Ramos (cell line): ENCODE data around the gene TFG.
"Not testable (repeated sequence)": the region's sequence is repeated elsewhere in the genome, so short reads cannot be mapped to it uniquely, and the experiment has no call there.

ENCODE experiments used
- in situ Hi-C: fragments of 300-500 bp; cut with MboI; formaldehyde crosslinking; loops from one replicate; pipeline ENCODE4 v1.14.3; 2022; ENCODE audit warnings: low sequenced_read_pairs; ENCODE audit not compliant: unreplicated experiment

Gene TFG

DNA sequence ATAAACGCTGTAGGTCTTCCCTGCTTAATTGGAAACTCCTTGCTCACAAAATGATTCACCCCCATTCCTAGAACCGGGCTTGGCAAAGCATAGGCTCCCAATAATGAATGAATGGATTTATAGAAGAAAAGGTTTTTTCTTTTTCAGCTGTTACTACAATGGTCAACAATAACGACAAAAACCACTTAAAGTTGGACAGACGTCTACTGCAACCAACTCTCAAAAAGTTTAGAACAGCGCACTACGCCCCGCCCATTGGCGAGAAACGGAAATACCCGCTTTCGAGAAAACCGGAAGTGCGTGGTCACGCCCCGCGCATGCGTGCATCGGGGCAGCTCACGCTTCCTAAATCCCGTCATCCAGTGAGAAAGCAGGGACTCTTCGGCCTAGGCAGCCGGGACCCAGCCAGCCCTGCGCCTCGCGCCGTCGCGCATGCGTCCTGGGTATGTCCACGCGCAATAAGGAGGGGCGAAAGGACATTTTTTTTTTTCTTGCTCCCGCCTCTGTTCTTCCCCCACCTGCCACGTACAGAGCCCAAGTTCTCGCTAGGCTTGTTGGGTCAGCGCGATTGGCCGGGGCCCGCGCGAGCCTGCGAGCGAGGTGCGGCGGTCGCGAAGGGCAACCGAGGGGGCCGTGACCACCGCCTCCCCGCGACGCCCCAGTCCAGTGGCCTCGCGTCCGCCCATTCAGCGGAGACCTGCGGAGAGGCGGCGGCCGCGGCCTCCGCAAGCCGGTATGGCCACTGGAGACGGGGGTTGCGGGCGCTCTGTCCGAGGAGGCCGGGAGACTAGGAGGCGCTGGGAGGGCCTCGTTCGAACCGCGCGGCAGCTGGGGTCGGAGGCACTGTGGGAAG, at the start of gene TFG:
Gene TFG, plus strand, starts transcription at position 506 of the 853 bp plus-strand sequence. CDS start 4,192 bp downstream, outside the sequence.
- in situ Hi-C loops, result no loop called here

DNA sequence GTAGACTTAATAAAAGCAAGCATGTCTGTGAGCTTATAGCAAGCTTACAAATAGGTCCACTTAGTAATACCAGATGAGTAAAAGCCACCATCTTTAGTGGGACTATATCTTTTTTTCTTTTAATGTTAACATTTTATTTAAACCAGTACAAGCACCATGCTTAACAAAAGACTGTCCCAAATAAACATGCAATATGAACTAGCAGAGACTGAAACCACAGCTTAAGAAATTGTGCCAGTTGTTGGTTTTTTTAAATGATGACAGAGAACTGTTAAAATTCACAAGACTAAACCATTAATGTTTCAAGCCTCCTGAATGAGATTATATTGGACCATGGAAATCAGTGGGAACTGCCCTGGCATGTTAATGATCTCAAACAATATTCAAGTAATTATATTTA, 48.0 kb upstream of the TFG start:
- in situ Hi-C loops, result not testable (repeated sequence)

DNA sequence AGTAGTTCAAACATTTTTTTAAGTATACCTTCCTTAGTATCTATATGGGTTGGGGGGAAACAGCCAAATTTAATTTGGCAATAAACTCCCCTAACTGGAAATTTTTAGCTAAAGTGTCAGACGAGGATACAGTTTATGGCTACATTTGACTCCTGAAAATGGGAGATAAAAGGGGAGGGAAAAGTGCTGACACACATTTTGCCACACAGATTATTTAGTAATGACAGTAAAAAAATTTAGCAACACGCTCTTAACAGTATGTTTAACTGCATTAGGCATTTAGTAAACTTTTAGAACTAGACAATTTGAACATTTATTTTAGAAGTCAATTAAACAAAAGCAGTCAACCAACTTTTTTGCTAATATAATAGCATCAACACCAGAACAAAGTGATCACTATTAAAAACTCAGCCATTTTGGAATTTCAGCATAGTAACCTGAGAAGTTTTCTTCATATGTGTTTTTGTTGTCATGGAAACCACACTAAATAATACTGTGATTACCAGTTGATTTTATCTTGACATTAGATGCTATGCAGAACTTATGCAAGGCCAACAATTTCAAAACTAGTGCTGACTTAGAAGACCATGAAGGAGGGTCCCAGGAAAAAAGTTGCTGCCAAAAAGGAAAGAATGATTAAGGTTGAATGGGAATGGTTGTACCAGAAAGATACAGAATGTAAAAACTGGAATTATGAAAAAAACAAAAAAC, 47.0 kb upstream of the TFG start:
- in situ Hi-C loops, result no loop called here

DNA sequence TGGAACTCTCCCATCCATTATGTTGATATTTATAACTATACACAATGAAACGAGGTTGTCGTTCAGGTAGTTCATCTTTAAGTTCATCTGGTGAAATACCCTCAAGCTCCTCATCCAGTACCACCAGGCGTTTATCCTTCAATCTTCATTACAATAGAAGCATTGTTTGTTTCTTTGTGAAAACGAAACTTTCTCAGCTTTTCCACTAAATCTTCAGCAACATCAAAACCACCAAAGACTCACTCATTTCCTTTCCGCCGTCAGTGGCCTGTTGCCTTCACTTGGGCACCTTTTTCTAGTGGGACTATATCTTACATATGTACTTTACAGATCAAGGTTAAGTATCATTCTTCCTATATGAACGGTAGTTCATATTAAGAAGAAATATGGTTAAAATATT, 44.1 kb upstream of the TFG start:
- in situ Hi-C loops, result no loop called here

DNA sequence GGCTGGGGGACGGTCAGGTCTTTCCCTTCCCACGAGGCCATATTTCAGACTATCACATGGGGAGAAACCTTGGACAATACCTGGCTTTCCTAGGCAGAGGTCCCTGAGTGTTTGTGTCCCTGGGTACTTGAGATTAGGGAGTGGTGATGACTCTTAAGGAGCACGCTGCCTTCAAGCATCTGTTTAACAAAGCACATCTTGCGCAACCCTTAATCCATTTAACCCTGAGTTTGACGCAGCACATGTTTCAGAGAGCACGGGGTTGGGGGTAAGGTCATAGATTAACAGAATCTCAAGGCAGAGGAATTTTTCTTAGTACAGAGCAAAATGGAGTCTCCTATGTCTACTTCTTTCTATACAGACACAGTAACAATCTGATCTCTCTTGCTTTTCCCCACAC, 42.6 kb upstream of the TFG start:
- in situ Hi-C loops, result not testable (repeated sequence)

DNA sequence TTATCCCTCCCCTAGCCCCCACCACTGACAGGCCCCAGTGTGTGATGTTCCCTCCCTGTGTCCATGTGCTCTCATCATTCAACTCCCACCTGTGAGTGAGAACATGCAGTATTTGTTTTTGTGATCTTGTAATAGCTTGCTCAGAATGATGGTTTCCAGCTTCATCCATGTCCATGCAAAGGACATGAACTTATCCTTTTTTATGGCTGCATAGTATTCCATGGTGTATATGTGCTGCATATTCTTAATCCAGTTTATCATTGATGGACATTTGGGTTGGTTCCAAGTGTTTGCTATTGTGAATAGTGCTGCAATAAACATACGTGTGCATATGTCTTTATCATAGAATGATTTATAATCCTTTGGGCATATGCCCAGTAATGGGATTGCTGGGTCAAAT, 42.0 kb upstream of the TFG start:
- in situ Hi-C loops, result not testable (repeated sequence)

DNA sequence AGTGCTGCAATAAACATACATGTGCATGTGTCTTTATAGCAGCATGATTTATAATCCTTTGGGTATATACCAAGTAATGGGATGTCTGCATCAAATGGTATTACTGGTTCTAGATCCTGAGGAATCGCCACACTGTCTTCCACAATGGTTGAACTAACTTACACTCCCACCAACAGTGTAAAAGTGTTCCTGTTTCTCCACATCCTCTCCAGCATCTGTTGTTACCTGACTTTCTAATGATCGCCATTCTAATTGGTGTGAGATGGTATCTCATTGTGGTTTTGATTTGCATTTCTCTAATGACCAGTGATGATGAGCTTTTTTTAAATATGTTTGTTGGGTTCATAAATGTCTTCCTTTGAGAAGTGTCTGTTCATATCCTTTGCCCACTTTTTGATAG, 38.3 kb upstream of the TFG start:
- in situ Hi-C loops, result not testable (repeated sequence)

DNA sequence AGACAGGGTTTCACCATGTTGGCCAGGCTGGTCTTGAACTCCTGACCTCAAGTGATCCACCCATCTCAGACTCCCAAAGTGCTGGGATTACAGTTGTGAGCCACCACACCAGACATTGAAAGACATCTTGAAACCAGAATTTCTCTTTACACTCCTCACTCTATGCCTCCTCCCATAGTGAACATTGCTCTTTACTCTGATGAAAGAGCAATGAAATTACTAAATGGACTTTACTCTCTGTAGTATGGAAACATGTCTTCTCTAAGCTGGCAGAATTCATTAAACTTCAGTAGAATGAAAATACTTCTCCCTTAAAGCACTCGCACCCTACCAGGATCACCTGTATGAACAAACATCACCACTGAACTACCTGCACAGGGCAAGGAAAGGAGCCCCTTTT, 27.8 kb upstream of the TFG start:
- in situ Hi-C loops, result no loop called here

DNA sequence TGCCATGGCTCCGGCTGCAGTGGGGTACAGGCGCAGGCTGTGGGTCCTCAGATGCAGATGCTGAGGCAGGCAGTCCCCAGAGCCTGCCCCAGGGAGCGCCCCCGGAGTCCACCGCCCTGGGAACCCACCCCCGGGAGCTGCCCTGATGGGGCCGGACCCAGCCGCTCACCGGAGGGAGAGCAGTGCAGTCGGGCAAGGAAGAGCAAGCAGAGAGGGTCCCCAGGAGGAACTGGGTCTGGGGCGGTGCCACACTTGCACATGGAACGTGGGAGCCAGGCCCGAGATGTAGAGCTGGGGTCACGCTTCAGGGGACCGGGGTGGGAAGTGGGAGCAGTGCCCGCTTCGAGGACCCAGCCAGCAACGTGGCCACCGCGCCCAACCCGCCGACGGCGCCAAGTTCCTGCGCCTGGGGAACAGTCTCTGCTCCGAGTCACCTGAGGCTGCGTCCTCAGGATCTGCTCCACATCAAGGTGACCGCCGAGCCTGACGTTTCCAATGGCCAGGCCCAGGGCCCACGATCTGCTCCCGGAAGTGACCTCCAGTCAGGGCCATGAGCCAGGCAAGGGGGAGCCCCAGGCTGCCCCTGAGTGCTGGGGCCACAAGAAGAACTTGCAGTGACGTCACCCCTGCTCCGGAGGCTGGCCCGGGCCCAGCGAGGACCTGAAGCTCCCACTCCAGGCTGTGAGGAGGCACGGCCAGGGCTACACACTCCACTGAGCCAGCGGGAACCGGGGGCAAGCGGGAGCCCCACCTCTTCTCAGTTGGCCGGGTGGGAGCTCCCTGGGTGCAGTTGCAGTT, 27.0 kb upstream of the TFG start:
- in situ Hi-C loops, result no loop called here

DNA sequence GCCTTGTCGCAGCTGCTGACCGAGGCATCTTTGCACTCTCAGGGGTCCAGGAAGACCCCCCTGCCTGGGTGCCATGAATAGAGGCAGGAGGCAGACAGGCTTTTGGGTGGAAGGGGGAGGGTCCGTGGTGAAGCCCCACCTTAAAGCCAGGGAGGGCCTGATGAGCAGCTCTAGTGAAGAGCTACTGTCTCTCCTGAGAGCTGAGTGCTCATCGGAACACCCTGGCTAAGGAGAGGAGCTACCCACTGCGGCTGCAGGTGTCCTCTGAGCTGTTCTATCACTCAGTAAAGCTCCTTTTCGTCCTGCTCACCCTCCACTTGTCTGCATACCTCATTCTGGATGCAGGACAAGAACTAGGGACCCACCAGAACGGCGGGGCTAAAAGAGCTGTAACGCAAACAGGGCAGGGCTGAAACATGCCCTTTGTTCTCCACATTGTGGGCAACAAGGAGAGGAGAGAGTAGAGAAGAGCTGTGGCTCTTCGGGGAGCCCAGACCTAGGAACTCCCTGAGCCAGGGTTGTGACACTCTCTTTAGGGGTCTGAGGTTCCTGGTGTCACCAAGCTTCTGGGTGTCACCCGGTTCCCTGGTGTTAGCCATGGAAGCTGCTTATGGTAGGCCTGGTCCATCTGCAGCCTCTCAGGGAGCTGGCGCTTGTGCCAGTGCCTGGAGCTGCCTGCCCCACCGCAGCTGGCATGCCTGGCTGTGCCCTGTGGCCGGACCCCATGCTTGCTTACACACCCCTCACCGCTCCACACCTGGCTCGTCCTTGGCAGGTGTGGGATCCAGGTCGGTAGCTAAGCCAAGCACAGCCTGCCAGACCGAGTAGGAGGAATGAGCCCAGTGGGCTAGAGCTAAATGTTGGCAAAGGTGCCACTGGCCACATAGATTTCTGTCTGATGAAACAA, 26.2 kb upstream of the TFG start:
- in situ Hi-C loops, result no loop called here

DNA sequence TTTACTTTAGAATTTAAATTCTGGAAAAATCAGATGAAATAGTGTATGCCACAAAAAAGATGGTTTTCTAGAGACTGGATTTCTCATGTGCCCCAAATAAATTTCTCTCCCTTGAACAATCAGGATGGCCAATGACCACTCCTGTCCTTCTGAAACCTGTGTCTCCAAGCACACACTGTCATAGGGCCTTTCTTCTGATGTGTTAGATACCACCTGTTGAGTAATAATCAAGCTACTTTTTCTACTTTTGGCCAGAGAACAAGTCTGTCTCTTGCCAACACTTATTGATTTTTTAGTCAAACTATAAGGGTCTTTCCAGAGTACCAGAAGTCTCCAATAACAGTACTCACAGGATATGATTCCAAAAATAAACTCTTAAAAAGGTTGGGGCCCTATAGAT, 16.1 kb upstream of the TFG start:
- in situ Hi-C loops, result no loop called here

DNA sequence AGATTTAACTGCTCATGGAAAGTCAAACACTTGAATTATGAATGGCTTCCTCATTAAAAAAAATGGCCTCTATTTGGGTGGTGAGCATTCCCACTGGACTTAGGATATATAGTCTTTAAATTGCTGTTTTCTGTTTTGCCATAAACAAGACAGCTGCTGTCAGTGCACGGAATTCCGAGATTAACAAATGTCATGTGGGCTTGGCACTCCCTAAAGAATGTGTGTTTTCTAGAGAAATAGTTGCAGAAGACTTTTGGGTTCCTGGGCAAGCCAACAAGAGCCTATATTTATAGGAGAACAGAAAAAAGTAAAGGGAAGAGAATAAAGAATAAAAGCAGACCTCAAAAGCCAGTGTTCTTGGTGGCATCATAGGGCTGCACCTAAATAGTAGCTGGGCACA, 13.6 kb upstream of the TFG start:
- in situ Hi-C loops, result no loop called here

DNA sequence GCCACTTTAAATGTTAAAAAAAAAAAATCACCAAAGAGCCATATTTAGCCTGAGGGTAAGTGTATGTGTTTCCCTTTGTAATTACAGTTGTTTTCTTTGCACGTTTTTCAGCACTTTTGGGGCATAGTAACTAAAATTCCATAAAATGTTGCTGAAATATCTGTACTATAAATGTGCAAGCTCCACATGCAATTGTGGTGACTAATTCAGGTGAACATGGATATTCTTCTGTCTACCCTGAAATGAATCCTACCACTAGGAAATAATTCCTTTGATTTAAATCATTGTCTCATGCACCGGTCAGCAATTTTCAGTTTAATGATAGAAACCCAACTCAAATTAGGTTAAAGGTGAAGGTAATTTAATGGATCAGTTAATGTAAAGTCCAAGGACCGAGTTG, 13.1 kb upstream of the TFG start:
- in situ Hi-C loops, result no loop called here

DNA sequence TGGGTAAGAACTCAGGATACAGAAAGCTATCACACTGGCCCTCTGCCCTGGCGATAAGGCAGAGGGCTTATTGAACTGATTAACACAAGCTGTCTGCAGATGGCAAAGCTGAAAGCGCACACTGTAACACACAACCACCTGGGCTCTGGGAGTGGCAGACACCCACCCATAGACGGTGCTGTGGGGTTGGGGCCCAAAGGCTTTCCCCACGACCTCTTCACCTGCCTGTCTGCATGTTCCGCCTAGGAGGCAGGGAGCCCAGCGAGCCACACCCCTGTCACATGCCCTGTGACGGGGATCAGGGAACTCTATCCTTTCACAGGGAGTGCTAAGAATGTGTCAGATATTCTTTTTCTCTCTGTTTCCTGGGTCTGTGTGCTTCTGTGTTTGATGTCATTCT, 12.1 kb upstream of the TFG start:
- in situ Hi-C loops, result no loop called here

DNA sequence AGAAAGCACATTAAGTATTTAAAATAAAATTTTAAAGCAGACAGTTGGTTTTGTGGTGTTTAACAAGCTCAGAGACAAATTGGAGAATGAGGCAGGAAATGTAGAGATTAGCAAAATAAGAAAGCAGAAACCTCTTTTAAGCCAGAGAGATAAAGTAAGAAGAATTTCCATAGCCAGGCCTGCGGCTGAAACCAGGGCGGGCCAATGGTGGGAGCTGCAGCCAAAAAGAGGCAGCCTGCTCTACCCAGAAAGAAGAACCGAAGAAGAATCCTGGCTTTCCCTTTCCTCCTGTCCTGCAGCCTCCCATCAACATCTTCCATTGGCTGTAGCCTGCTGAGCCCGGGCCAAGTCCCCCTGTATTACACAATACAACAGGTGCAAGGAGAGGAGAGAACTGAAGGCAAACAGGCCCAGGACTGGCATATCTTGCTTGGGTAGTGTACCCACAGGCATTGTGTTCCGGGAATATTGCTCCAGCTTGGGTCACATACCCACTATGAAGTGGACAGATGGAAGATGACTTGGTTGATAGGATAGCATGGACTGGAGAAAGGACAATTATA, 11.5 kb upstream of the TFG start:
- in situ Hi-C loops, result no loop called here

DNA sequence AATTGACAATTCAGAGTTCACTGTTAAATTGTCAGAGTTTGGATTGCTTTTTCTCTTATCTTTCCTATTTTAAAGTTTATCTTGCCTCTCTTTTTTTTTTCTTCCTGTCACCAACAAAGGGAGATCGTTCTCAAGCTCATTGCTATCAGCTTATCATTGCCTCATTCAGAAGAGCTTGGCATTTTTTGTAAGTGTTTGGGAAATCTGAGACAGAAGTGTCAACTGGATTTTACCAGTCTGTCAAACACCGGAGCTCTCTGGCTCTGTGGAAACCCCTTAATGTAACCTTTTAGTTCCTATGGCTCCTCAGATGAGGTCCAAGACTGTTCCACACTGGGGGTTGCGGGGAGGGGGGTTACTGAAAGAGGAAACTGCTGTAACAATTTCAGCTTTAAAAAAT, 10.6 kb upstream of the TFG start:
- in situ Hi-C loops, result no loop called here

DNA sequence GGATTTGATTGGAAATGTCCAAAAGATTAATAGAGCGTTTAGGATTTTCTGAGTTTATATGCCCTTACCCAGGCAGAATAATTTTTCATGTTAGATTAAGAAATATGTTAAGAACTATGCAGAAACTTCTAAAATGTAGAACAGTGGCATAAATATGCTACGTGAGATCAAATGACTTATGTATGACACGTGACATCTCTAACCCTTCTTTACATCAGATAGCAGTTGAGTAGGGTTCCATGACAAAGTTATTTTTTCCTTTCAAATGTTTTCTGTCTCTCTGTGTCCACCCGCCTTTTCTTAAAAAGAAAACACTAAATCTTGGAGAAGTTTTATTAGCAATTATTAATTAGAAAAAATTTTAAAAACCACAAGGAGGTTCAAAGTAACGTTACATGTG, 8.6 kb upstream of the TFG start:
- in situ Hi-C loops, result no loop called here

DNA sequence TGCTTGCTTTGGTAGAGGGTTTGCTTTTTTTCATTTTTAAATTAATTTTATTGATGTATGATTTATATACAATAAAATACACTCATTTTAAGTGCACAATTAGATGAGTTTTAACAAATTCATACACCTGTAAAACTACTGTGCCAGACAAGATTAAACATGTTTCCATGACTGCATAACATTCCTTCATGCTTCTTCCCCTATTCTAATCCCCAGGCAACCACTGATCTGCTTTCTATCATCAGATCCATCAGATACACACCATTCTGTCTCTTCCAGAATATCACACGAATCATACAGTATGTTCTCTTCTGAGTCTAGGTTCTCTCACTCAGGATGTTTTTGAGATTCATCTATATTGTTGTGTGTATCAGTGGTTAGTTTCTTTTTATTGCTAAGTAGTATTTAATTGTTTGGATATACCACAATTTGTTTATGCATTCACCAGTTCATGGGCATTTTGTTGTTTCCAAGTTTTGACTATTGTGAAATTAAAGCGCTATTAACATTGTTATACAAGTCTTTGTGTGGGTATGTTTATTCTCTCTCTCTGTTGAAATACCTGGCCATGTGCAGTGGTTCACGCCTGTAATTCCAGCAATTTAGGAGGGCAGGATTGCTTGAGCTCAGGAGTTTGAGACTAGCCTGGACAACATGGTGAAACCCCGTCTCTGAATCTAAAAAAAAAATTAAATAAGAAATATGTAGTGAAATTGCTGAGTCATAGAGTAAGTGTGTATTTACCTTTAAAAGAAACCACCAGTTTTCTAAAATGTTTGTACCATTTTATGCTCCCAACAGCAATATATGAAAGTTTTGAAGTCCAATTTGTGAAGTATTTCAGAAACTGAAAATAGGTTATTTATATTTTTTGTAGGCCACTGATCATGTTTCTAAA, 7.0 kb upstream of the TFG start:
- in situ Hi-C loops, result no loop called here

DNA sequence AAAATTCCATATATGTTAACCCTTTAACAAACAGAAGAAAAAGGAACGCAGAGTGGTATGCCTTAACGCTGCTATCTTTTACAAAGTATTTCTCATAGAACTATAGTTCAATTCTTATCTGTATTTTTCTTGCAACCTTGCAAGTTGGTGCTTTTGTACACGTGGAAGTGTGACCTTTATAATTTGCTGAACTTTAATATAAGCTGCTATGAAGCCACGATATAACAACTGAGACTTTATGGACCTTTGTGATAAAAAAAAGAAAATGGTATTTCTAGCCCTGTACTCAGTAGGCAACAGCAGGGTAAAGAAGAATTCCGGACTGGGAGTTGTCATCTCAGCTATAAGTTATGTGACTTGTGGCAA, 6.3 kb upstream of the TFG start:
- in situ Hi-C loops, result no loop called here
